Ishikawa (cell line): ENCODE results near the gene INTS6L.

ENCODE experiments used
- CEBPB ChIP-seq: IDR thresholded peaks from 2 replicates; pipeline ENCODE4 v1.6.1; 2012
- CREB1 ChIP-seq: IDR thresholded peaks from 2 replicates; pipeline ENCODE4 v1.6.1; 2012; ENCODE audit warnings: low read depth
- EP300 ChIP-seq: IDR thresholded peaks from 2 replicates; pipeline ENCODE4 v1.6.1; 2012; ENCODE audit warnings: borderline replicate concordance
- FOXM1 ChIP-seq: IDR thresholded peaks from 2 replicates; pipeline ENCODE4 v1.6.1; 2012; ENCODE audit warnings: low read depth, borderline replicate concordance

- TF ChIP-seq FOXM1 = no peak
- TF ChIP-seq EP300 = no peak
- TF ChIP-seq CREB1 = no peak
- TF ChIP-seq CEBPB = no peak
Measured at GRCh38 chrX:135585153-135585552, 64.7 kb downstream of the INTS6L start.
